GM12873 (cell line): ENCODE data around the gene PYCARD.

Experiments
- TF ChIP-seq, protein P1 (sequence below): IDR thresholded peaks from 2 replicates; pipeline ENCODE4 v1.5.1; 2012; ENCODE audit warnings: low read depth, mild to moderate bottlenecking, moderate library complexity, low read length, control low read depth; ENCODE audit not compliant: insufficient read depth; ENCODE audit errors: missing control alignments

PYCARD gene

DNA sequence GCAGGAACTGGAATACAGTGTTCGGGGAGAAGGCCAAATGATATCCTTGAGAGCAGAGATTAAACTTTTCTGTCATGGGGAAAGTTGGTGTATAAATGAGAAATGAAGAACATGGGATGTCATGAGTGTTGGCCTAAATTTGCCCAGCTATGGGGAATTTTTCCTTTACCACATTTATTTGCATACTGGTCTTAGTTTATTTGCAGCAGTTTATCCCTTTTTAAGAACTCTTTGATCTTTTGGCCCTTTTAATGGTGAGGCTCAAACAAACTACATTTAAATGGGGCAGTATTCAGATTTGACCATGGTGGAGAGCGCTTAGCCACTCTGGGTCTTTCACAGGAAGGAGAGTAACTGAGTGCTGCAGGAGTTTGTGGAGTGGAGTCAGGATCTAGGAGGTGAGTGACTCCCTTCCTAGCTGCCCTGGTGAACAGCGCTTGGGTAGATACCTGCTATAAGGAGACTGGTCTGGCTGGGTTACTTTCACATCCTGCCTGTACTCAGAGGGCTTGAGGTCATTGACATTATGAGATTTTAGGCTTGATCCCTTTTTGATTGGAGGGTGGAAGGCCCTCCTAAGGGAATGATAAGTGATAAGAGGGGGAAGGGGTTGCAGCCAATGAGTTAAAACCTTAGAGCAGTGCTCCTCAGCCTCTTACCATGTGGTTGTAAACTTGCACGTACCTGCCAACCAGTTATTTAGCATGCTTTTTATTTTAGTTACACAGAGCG lies 10.7 kb downstream of the PYCARD start:
- TF ChIP-seq, protein P1, sequence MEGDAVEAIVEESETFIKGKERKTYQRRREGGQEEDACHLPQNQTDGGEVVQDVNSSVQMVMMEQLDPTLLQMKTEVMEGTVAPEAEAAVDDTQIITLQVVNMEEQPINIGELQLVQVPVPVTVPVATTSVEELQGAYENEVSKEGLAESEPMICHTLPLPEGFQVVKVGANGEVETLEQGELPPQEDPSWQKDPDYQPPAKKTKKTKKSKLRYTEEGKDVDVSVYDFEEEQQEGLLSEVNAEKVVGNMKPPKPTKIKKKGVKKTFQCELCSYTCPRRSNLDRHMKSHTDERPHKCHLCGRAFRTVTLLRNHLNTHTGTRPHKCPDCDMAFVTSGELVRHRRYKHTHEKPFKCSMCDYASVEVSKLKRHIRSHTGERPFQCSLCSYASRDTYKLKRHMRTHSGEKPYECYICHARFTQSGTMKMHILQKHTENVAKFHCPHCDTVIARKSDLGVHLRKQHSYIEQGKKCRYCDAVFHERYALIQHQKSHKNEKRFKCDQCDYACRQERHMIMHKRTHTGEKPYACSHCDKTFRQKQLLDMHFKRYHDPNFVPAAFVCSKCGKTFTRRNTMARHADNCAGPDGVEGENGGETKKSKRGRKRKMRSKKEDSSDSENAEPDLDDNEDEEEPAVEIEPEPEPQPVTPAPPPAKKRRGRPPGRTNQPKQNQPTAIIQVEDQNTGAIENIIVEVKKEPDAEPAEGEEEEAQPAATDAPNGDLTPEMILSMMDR: no peak

DNA sequence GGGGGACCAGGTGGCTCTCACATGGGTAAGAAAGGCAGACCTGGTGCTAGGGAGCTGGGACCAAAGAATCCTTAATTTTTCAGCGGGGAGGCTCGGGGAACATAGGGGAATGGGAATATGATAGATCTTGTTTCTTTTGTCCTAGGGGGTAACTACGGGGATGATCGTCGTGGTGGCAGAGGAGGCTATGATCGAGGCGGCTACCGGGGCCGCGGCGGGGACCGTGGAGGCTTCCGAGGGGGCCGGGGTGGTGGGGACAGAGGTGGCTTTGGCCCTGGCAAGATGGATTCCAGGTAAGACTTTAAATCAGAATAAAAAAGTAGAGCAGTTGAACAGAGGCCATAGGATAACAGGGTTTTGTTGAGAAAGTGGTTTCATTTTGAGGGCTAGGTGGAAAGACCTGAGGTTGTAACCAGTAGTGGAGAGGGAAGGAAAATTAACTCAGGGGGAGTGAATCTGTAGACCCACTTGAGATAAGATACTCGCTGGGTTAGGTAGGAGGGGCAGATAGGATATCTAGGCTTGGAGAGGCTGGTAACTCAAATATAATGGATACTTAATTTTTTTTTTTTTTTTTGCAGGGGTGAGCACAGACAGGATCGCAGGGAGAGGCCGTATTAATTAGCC lies 11.6 kb downstream of the PYCARD start:
- TF ChIP-seq, protein P1: no peak

DNA sequence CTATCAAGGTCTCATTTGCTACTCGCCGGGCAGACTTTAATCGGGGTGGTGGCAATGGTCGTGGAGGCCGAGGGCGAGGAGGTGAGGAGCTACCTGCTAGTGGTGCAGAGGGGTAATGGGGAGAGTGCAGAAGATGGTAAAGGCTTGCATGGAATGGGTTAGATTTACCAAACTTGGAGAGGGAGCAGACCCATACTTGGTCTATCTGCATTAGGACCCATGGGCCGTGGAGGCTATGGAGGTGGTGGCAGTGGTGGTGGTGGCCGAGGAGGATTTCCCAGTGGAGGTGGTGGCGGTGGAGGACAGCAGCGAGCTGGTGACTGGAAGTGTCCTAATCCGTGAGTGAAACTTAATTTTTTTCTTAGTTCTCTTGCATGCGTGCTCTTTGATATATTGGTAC lies 12.5 kb downstream of the PYCARD start:
- TF ChIP-seq, protein P1: no peak

DNA sequence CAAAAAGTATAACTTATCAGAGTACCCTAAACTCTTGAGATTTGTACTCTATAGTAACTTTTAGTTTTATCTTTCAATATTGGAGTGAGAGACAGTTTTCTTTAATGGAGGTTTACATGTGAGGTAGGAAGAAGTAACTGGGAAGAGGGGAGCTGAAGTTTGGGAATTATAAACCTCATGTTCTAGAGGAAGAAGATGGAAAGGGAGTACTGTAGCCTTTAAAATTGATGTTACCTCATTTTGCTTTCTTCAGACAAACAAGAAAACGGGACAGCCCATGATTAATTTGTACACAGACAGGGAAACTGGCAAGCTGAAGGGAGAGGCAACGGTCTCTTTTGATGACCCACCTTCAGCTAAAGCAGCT lies 13.2 kb downstream of the PYCARD start:
- TF ChIP-seq, protein P1: no peak

DNA sequence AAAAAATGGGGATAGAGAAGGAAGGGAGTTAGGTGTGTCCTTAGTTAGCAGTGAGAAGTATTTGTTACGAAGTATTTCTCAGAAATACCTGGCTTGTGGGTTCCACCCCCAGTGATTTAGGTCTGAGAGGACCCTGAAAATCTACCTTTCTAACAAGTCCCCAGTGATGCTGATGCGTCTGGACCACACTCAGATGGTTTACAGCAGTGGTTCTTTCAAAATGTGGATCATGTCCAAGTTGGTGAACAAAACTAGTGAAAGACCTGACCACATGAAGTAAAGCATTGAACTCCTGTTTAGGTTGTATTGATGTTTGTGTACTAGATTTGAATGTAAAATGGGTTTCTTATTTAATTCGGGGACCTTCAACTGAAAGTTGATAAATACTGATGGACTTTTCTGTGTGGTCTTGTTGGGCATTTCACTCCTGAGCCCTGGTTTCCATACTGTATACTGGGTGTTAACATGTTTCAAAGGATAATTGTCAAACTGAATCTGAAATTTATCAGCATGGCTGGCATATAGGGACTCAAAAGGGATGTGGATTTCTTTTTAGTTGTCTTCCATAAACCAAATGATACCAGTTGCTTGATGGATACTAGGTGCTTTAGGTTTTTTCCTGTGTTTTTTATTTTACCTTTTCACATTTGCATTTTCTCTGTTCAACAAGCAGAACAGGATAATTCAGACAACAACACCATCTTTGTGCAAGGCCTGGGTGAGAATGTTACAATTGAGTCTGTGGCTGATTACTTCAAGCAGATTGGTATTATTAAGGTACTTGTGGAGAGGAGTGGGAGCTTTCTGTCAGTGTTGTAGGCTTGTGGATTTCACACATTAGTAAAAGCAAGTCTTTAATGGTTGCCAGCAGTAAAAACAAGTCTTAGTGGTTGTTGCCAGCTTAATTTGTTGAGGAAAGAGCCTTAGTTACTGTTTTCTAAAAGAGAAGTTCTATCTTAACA lies 13.8 kb downstream of the PYCARD start:
- TF ChIP-seq, protein P1: no peak

DNA sequence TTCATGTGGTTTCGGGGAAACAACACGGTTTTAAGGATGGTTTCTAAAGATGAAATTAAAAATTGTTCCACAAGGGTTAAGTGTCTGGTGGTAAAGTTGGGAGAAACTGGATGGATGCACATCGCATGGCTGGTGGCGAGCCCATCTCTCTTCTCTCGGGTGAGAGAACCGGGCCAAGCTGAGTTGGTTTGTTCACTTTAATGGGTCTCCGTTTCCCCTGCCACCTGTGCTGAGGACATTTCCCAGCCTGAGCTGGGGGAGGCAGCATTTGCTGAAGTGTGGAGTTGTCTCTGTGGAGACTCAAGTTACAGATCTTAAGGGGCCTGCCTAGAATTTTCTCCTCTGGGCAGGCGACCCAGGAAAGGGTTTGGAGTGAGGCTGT lies 14.8 kb downstream of the PYCARD start:
- TF ChIP-seq, protein P1: no peak
